Measurements from ENCODE around the gene TEX14.
A peak's percentile ranks its signal among the peaks of the same experiment; 100 is the strongest.

Gene TEX14, protein sequence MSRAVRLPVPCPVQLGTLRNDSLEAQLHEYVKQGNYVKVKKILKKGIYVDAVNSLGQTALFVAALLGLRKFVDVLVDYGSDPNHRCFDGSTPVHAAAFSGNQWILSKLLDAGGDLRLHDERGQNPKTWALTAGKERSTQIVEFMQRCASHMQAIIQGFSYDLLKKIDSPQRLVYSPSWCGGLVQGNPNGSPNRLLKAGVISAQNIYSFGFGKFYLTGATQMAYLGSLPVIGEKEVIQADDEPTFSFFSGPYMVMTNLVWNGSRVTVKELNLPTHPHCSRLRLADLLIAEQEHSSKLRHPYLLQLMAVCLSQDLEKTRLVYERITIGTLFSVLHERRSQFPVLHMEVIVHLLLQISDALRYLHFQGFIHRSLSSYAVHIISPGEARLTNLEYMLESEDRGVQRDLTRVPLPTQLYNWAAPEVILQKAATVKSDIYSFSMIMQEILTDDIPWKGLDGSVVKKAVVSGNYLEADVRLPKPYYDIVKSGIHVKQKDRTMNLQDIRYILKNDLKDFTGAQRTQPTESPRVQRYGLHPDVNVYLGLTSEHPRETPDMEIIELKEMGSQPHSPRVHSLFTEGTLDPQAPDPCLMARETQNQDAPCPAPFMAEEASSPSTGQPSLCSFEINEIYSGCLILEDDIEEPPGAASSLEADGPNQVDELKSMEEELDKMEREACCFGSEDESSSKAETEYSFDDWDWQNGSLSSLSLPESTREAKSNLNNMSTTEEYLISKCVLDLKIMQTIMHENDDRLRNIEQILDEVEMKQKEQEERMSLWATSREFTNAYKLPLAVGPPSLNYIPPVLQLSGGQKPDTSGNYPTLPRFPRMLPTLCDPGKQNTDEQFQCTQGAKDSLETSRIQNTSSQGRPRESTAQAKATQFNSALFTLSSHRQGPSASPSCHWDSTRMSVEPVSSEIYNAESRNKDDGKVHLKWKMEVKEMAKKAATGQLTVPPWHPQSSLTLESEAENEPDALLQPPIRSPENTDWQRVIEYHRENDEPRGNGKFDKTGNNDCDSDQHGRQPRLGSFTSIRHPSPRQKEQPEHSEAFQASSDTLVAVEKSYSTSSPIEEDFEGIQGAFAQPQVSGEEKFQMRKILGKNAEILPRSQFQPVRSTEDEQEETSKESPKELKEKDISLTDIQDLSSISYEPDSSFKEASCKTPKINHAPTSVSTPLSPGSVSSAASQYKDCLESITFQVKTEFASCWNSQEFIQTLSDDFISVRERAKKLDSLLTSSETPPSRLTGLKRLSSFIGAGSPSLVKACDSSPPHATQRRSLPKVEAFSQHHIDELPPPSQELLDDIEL (N-terminal part only)

DNA sequence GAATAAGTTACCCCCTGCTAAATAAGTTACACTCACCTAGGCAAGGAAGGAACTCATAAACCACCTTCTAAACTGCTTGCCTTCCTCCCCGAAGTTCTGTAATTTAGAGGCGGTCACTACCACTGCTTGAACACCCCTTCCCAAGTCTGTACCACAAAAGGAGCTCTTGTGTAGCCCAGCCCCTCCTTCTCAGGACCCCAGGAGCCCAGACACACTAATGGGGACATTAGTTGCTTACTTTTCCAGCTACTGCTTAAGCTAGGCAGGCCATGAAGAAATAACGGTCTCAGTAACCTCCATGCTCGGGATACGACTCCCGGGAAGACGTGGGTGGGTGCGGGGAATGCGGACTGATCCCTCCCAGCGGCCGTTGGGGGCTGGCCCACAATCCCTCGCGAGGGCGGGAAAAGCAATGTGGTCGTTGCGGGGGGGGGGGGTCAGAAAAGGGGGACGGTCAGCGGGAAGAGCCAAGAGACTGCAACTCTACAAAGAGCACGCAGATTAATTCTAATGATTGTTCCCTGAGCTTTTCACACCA lies at the start of gene TEX14:
TEX14 (minus strand) TSS at position 345 of the 538 bp plus-strand sequence. CDS start 40,044 bp downstream, outside the sequence.
- no peak for DNase-seq

GRCh38 chr17:58741121-58741625 lies 49.3 kb upstream of the TEX14 start:
- no peak for DNase-seq

DNA sequence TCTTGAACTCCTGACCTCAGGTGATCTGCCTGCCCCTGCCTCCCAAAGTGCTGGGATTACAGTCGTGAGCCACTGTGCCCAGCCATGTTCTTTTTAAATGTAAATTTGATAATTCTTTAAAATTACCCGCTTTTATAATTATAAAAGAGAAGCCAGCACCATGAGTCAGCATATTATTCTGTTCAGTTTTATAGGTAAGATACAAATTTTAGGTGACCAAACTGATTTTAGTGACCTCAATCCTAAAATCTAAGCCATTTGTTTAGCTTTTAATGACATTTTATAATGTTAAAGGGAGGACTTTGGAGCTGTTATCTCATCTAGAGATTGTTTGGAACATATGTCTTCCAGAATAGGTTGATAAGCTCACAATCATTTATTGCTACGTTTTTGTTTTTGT lies 43.0 kb upstream of the TEX14 start:
- DNase-seq = no peak

GRCh38 chr17:58734040-58734439 lies 42.2 kb upstream of the TEX14 start:
- DNase-seq = no peak

GRCh38 chr17:58730937-58731336 lies 39.1 kb upstream of the TEX14 start:
- no peak for DNase-seq

- DNase-seq = no peak
These were observed 37.0 kb upstream of the TEX14 start for GRCh38 chr17:58728798-58729197.

GRCh38 chr17:58722696-58723095 lies 30.9 kb upstream of the TEX14 start:
- DNase-seq = no peak

DNA sequence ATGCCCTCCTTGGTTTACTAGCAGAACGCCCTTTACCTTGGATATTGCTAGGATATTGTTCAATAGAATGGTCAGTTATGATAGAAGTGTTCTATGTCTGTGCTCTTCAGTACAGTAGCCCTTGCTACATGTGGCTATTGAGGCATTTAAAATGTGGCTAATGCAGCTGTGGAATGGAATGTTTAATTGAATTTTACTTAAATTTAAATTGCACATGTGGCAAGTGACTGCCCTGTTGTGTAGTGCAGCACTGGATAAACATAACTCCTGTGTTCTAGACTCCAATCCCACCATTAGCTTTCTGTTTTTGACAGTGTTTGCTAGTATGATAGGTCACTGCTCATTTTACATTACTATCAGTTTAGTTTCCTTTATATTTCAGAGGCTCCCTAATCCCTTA lies 30.4 kb upstream of the TEX14 start:
- no peak for DNase-seq

GRCh38 chr17:58710948-58711552 lies 19.2 kb upstream of the TEX14 start:
- DNase-seq = peak; percentile 48

DNA sequence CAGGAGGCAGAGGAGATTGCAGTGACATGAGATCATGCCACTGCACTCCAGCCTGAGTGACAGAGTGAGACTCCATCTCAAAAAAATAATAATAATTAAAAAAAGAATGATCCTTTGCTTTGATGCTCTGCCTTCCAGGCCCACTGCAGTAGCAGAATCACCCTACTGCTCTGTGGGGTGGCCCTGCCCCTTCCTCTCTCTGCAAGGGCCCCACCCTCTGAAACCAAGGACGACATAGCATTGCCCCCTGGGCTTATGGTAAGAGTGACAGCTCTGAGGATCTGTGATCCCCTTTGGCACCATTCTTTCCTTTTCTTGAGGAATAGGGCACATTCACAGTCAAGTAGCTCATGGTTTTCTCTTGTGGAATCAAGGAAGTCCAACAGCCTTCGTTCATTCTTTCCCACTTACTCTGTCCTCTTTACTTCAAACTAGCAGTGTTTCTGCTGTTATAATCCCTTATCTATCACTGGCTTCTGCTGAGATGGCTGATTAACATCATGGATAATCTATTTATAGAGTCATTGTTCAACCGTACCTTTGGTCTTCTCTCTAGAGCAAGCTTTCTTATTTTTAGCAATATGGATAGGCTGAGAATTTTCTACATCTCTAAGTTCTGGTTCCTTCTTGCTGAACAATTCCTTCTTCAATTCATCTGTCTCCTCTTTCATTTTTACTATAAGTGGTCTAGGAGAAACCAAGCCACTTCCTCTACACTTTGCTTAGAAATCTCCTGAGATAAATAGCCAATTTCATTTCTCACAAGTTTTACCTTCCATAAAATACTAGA lies 14.7 kb upstream of the TEX14 start:
- no peak for DNase-seq

- no peak for DNase-seq
These were observed 12.1 kb upstream of the TEX14 start for GRCh38 chr17:58703916-58704286.

GRCh38 chr17:58703137-58703915 lies 11.5 kb upstream of the TEX14 start:
- DNase-seq = no peak

DNA sequence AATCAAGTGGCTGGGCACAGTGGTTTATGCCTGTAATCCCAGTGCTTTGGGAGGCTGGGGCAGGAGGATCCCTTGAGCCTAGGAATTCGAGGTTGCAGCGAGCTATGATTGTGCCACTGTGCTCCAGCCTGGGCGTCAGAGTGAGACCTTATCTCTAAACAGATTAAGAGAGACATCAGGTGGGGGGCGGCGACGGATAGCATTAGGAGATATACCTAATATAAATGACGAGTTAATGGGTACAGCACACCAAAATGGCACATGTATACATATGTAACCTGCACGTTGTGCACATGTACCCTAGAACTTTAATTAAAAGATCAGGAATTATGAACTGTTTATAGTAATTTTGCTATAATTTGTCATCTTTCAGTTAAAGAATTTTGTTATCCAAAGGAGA lies 10.9 kb upstream of the TEX14 start:
- no peak for DNase-seq

- no peak for DNase-seq
These were observed 10.2 kb upstream of the TEX14 start for GRCh38 chr17:58702045-58702476.

DNA sequence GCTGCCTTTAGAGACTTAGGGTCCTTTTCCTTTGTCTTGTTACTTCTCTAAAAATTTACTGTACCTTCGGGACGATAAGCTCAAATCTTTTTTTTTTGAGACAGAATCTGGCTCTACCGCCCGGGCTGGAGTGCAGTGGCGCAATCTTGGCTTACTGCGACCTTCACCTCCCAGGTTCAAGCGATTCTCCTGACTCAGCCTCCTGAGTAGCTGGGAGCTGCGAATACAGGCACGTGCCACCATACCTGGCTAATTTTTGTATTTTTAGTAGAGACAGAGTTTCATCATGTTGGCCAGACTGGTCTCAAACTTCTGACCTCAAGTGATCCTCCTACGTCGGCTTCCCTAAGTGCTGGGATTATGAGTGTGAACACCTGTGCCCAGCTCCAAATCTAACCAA lies 7.9 kb upstream of the TEX14 start:
- no peak for DNase-seq

GRCh38 chr17:58694826-58695225 lies 3.0 kb upstream of the TEX14 start:
- no peak for DNase-seq

DNA sequence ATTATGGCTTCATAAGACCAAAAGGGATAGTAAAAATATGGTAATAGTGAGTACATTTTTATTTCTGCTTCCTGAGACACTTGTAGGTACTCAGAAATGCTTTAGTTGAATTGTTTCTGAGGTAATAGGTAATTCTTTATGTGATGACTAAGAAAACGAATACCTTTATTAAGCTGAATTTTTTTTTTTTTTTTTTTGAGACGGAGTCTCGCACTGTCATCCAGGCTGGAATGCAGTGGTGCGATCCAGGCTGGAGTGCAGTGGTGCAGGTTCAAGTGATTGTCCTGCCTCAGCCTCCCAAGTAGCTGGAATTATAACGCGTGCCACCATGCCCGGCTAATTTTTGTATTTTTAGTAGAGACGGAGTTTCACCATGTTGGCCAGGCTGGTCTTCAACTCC lies 2.5 kb upstream of the TEX14 start:
- DNase-seq = no peak

GRCh38 chr17:58693751-58694150 lies 1.9 kb upstream of the TEX14 start:
- DNase-seq = no peak

GRCh38 chr17:58693208-58693607 lies 1.4 kb upstream of the TEX14 start:
- DNase-seq = no peak

Measured in NCI-H774 (cell line).